ENCODE data around the gene GPHA2. TPM values are rescaled to one million over a fixed set of nuclear protein-coding genes. Genes with fewer than 3 reads are reported as not detected.

Gene GPHA2
- total RNA-seq, 1 donor from 2014 or later = not detected

DNA sequence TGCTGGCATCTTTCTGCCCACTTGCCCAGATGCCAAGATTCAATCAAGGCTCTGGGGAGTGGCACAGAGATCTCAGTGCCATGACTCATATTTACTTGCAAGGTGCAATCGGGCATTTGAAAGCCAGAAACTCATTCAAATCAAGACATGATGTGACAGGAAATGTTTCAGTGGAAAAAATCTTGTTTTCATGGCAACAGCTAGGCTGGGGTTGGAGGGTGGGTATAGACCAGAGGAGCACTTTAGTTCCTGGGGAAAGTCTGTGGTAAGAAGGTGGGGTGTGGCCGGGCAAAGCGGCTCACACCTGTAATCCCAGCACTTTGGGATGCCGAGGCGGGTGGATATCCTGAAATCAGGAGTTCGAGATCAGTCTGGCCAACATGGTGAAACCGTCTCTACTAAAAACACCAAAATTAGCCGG lies 35.0 kb upstream of the GPHA2 start:
- H3K27me3 ChIP-seq = no peaks in the 10 kb centered on the region
- intact Hi-C loops (cut with DNase I) = loop anchor here (5.0 kb wide), 1 partner anchor 48 kb away; the partner anchor contains the start of gene PPP2R5B
- TF ChIP-seq, protein P1, sequence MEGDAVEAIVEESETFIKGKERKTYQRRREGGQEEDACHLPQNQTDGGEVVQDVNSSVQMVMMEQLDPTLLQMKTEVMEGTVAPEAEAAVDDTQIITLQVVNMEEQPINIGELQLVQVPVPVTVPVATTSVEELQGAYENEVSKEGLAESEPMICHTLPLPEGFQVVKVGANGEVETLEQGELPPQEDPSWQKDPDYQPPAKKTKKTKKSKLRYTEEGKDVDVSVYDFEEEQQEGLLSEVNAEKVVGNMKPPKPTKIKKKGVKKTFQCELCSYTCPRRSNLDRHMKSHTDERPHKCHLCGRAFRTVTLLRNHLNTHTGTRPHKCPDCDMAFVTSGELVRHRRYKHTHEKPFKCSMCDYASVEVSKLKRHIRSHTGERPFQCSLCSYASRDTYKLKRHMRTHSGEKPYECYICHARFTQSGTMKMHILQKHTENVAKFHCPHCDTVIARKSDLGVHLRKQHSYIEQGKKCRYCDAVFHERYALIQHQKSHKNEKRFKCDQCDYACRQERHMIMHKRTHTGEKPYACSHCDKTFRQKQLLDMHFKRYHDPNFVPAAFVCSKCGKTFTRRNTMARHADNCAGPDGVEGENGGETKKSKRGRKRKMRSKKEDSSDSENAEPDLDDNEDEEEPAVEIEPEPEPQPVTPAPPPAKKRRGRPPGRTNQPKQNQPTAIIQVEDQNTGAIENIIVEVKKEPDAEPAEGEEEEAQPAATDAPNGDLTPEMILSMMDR (IDR thresholded peaks at IDR 0.05) = no peak

DNA sequence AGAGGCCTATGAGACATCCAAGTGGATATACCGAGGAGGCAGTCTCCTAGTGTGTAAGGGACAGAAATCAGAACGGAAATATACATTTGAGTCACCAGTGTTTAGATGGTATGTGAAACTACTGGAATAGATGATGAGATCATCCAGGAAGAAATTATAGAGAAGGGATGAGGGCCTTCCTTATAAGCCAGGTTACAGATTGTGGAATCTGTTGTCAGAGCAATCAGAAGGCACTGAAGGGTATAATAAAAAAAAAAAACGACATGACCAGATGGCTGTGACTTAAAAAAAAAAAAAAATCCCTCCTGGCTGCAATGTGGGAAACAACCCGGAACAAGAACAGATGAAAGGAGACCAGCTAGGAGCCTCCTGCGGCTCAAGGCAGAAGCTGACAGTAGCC lies 33.5 kb upstream of the GPHA2 start:
- Histone ChIP-seq H3K4me3 (no peak overlapping the region), H3K9me3 (no peaks in the 10 kb centered on the region), H3K4me1 (peaks cover 4% of the 10 kb centered on the region in 2 donors), H3K36me3 (no peaks in the 10 kb centered on the region), H3K27ac (no peak overlapping the region), H3K27me3 (no peaks in the 10 kb centered on the region)
- TF ChIP-seq, protein P1 (IDR thresholded peaks at IDR 0.05) = no peak
- no peak for DNase-seq (ENCODE audit: low spot score in 2 of 2)
- intact Hi-C loops (cut with DNase I) = no loop called here

More for the DNA sequence above, 35.0 kb upstream of the GPHA2 start:
- Histone ChIP-seq H3K36me3 (no peaks in the 10 kb centered on the region), H3K27ac (no peak overlapping the region), H3K9me3 (no peaks in the 10 kb centered on the region), H3K4me3 (no peak overlapping the region), H3K4me1 (peaks cover 4% of the 10 kb centered on the region in 2 donors)
- DNase-seq (ENCODE audit: low spot score in 2 of 2) = peak in 1 of 2 donors; percentile 21

DNA sequence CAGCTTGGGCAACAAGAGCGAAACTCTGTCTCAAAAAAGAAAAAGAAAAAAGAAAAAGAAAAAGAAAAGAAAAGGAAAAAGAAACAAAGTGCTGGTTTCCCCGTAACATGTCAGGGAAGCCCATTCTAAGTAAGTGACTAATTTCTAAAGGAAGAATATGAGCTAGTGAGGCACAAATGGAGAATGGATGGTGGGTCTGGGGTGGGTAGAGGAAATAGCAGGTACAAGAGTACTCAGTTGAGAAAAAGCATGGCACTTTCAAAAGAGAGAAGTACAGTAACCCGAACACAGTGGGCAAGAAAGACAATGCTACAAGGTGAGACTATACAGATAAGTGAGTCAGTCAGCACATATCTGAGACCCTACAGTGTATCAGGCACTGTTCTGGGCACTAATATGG lies 31.7 kb upstream of the GPHA2 start:
- peaks cover under 1 to 4% of the 10 kb centered on the region in 2 donors for H3K4me1 ChIP-seq
- intact Hi-C loops (cut with DNase I) = no loop called here
- no peak for DNase-seq (ENCODE audit: low spot score in 2 of 2)
- no peaks in the 10 kb centered on the region for H3K9me3 ChIP-seq
- H3K27ac ChIP-seq = no peak overlapping the region
- no peaks in the 10 kb centered on the region for H3K36me3 ChIP-seq
- no peak overlapping the region for H3K4me3 ChIP-seq
- no peaks in the 10 kb centered on the region for H3K27me3 ChIP-seq
- TF ChIP-seq, protein P1 (IDR thresholded peaks at IDR 0.05) = no peak

DNA sequence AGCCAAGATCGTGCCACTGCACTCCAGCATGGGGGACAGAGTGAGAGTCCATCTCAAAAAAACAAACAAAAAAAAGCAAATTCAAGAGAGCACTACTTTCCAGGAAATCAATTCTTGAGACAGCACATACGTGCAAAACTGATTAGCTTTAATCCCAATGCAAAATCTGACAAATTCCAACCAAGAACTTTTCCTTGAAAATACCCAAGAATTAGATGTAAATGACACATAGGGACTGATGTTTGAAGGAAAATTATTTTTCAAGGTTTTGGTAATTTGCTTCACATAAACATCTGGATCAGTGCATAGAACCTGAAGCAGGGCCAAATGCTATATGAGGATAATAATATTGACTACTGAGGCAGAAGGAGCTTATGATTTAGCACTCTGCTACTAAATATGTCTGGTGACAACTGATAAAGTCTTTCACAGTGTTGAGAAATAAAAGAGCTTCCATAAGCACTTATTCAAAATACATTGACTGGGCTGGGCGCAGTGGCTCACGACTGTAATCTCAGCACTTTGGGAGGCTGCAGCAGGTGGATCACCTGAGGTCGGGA lies 27.5 kb upstream of the GPHA2 start:
- intact Hi-C loops (cut with DNase I) = no loop called here
- H3K27me3 ChIP-seq = no peaks in the 10 kb centered on the region
- H3K4me1 ChIP-seq = no peaks in the 10 kb centered on the region
- DNase-seq (ENCODE audit: low spot score in 2 of 2) = no peak
- no peak overlapping the region for H3K4me3 ChIP-seq
- TF ChIP-seq, protein P1 (IDR thresholded peaks at IDR 0.05) = no peak
- H3K36me3 ChIP-seq = no peaks in the 10 kb centered on the region
- H3K27ac ChIP-seq = no peak overlapping the region
- no peaks in the 10 kb centered on the region for H3K9me3 ChIP-seq

GRCh38 chr11:64960719-64961118 lies 25.0 kb upstream of the GPHA2 start:
- no peaks in the 10 kb centered on the region for H3K4me1 ChIP-seq
- no peaks in the 10 kb centered on the region for H3K27me3 ChIP-seq
- no peak overlapping the region for H3K4me3 ChIP-seq
- intact Hi-C loops (cut with DNase I) = no loop called here
- H3K9me3 ChIP-seq = no peaks in the 10 kb centered on the region
- H3K36me3 ChIP-seq = no peaks in the 10 kb centered on the region
- no peak for DNase-seq (ENCODE audit: low spot score in 2 of 2)
- TF ChIP-seq, protein P1 (IDR thresholded peaks at IDR 0.05) = no peak
- no peak overlapping the region for H3K27ac ChIP-seq

- TF ChIP-seq, protein P1 (IDR thresholded peaks at IDR 0.05) = no peak
- H3K4me1 ChIP-seq = no peaks in the 10 kb centered on the region
- no peak overlapping the region for H3K27ac ChIP-seq
- no peak for DNase-seq (ENCODE audit: low spot score in 2 of 2)
- no peaks in the 10 kb centered on the region for H3K27me3 ChIP-seq
- H3K36me3 ChIP-seq = no peaks in the 10 kb centered on the region
- intact Hi-C loops (cut with DNase I) = no loop called here
- no peaks in the 10 kb centered on the region for H3K9me3 ChIP-seq
- H3K4me3 ChIP-seq = no peak overlapping the region
These were observed 23.8 kb upstream of the GPHA2 start for GRCh38 chr11:64959498-64959897.
